Left renal pelvis (tissue), 4 donors: ENCODE results near the gene FAM13B. TPM values are rescaled to one million over a fixed set of nuclear protein-coding genes. Genes with fewer than 3 reads are reported as not detected.
"Not testable (repeated sequence)": the region's sequence is repeated elsewhere in the genome, so short reads cannot be mapped to it uniquely, and the experiment has no call there.

Experiments used
- DNase-seq, 4 donors: peaks; one replicate each; pipeline ENCODE4 v3.0.0-alpha.2; 2013; ENCODE audit warnings: low read depth in 4 of 4, low spot score in 3 of 4
- polyA plus RNA-seq, 4 donors: library from polyadenylated mRNA; unstranded; fragments of 120-200 nt; gene quantifications; one replicate each; pipeline ENCODE4 v1.2.1, GENCODE V29; 2013; ENCODE audit not compliant: insufficient read length in 4 of 4

Gene FAM13B
- 10 to 100 TPM; 34.4 to 58.7 (median 55.7) TPM for polyA plus RNA-seq

DNA sequence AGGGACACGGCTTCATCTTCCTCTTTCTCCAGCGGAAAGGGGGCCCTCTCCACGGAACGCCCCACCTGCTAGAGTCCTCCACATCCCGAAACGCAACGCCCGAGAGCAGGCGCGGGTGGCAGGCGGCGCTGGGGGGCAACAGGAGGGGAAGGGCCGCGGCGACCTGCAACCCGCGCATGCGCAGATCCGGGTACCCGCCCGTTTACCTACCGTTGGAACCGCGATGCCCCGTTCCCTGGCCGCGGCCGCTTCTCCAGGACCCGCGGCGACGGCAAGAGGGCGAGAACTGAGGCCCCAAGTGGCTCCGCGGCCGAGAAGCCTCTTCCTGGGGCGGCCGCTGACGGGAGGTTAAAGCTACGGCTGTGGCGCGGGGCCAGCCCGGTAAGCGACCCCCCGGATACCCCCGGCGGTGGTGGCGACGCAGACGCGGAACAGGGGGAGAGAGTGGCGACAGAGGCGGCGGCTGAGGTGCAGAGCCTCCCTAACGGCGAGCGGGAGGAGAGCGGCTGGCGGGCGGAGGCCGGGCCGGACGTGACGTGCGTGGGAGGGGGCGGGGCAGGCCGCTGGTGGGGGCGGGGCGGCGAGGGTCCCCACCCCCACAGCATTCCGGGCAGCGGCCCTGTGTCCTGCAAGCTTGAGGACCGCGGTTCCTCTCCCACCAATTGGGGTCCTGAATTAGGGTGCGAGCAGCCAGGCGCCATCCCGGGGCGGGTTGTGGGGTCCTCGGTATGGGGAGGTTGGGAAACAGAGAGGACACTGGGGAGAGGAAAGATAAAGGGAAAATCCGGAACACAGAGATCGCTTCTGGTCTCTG, at the start of gene FAM13B:
TSS of gene FAM13B (minus strand) at position 508 of the 814 bp plus-strand sequence. CDS start 13,968 bp downstream, outside the sequence.
- peak; percentile 49 to 65 (median 60) for DNase-seq

DNA sequence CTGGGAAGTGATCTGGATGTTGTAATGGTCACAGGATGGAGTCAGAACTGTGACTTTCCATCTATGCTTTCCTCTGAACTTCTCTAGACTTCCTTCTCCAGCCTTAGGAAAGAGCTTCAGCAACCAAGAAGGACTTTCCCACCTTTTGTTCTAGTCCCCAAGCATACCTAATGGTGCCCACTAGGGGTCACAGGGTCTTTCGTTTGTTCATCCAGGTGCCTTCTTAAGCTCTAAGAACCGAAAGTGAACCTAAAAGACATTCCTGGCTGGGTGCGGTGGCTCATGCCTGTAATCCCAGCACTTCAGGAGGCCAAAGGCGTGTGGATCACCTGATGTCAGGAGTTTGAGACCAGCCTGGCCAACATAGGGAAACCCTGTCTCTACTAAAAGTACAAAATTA, 49.2 kb upstream of the FAM13B start:
- no peak for DNase-seq

DNA sequence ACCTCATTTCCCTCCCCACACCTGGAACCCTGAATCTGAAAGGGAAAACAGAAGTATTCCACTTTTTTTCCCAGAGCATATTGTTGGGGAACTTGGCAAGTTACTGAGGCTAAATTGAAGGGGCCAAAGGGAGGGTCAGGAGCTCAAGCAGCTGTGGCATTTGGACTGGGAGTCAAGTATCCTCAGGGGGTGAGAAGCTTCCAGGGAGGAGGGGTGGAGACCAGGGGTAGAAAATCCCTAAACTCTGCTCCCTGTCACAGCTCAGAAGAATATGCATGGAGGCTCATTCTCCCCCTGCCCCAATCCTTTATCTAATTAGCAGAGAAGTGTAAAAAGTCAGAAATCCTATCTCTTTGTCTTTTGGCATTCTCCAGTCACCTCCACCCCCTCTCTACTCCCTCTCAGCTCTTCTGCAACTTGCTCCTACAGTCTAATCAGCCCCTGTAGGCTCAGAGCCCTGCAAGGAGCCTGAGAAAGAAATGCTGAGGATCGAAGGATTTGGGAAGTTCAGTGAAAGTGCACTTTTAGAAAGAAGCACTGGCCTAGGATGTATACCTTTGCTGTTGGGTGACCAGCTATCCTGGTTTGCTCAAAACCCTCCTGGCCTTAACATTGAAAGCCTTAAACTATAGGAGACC, 45.2 kb upstream of the FAM13B start:
- DNase-seq = no peak

GRCh38 chr5:138077064-138077696, 44.3 kb upstream of the FAM13B start:
- DNase-seq = peak in 3 of 4 donors; percentile 20 to 27 (median 24)

DNA sequence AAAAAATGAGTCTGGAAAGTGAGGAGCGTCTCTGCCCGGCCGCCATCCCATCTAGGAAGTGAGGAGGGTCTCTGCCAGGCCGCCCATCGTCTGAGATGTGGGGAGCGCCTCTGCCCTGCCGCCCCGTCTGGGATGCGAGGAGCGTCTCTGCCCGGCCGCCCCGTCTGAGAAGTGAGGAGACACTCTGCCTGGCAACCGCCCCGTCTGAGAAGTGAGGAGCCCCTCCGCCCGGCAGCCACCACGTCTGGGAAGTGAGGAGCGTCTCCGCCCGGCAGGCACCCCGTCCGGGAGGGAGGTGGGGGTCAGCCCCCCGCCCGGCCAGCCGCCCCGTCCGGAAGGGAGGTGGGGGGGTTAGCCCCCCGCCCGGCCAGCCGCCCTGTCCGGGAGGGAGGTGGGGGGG, 37.1 kb upstream of the FAM13B start:
- DNase-seq = not testable (repeated sequence)

GRCh38 chr5:138068742-138069600, 36.1 kb upstream of the FAM13B start:
- DNase-seq = peak in 1 of 4 donors; percentile 14

DNA sequence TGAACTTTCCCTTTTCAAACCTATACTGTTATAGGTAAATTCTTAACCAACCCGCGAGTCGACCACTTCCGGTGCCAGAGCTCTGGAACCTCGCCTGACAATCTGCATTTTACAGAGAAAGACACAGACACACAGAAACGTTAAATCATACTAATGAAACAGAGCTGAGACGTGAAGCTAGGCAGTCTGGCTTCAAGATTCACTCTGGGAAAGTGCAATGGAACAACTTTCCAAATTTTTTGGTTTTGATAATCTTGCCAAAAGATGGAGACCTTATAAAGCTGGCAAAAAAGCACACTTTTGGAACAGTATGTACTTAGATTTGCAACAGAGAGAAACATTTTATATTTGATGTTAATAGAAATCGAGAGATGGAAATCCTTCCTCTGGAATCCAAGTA, 35.1 kb upstream of the FAM13B start:
- no peak for DNase-seq

DNA sequence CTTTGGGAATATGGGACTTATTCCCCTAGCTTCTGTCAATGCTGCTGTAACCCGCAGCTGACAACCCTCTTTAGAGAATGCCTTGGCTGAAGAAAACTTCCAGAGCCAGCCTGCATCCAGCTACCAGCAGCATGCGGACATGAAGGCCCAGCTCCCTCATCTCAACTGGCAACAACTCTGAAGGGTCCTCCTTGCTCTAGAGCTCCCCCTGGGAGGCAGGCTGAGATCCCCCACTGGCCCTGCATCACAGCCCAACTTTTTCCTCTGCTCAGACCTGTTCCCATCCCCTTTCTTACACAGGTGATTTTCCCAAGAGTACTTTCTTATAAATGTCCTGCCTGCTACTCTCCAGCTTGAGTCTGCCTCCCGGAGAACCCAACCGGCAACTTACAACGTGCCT, 32.2 kb upstream of the FAM13B start:
- DNase-seq = no peak

DNA sequence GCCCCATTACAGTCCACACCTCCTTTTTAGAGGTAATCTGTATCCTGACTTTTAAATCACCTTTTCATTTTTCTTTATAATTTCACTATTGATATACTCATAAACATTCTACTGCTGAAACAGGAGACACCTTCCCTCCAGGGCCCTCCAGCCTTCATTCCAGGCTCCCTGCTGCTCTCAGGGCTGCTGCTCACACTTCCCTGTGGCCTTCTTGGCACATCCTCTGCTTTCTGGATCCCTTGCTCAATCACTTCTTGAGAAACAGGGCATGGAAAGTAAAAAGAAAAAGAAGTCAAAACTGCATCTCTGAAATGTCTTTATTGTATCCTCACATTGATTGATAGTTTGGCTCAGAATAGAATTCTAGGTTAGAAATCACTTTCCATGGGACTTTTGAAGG, 31.6 kb upstream of the FAM13B start:
- DNase-seq = no peak

DNA sequence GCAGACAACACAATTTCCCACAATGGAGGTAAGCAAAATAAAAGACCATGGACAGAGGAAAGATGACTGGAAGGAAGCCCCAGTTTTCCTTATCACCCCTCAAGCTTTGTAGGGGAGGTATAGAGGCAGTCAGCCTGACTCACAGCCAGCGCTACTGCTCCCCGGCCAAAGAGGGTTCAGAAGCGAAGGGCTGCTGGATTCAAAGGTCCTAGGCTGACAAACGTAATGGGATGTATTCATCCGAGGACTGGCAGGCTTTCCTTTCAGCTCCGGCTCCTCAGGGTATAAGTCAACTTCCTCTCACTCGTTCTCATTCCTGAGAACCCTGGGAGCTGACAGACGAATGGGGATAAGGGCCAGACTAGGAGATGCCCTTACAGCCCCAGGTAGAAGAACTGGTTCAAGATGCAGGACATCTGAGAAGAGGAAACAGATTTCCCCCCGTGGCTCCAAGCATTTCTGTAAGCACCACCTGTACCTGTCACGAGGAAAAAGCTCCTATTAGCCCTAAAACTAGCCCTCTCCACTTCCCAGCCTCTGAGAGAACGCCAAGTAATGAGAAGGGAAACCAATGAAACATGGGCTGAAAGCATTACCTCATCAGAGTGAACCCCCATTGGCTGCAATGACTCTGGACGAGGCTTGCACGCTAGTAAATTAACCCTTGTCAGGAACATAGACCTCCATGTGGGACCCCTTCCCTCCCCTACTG, 22.1 kb upstream of the FAM13B start:
- no peak for DNase-seq

DNA sequence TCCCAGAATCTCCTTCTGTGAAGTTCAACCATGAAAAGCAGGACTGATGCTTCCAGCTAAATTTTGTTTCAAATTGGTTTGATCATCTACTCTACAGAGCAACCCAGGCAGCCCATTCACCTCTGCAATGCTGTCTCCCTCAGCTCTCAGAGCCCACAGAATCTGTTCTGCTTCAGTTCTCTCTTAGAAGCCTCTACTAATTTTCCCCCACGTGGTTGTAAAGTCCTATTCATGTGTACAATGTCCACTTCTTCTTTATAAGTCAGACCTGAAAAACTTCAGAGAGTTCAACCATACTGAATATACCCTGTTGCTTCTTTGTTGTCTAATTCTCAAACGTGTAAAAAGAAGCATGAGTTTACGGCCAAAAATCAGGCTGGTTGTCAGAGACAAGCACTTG, 21.3 kb upstream of the FAM13B start:
- DNase-seq = no peak

- DNase-seq = no peak
These were observed 20.7 kb upstream of the FAM13B start for GRCh38 chr5:138053554-138053953.

DNA sequence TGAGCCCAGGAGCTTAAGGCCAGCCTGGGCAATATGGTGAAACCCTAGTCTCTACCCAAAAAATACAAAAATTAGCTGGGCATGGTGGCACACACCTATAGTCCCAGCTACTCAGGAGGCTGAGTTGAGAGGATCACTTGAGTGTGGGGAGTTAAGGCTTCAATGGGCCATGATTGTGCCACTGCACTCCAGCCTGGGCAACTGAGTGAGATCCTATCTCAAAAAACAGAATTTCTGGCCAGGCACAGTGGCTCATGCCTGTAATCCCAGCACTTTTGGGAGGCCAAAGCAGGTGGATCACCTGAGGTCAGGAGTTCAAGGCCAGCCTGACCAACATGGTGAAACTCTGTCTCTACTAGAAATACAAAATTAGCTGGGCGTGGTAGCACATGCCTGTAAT, 19.8 kb upstream of the FAM13B start:
- DNase-seq = not testable (repeated sequence)

GRCh38 chr5:138051441-138052296, 18.8 kb upstream of the FAM13B start:
- no peak for DNase-seq

DNA sequence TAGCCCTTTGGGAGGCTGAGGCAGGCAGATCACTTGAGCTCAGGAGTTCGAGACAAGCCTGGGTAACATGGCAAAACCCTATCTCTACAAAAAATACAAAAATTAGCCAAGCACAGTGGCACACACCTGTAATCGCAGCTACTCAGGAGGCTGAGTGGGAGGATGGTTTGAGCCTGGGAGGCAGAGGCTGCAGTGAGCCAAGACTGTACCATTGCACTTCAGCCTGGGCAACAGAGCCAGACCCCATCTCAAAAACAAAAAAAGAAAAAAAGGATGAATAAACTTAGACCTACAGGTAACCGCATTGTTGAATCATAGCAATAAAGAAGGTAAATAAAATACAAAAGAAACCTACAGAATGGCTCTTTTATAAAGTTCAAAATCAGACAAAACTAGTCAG, 12.4 kb upstream of the FAM13B start:
- DNase-seq = not testable (repeated sequence)

GRCh38 chr5:138038826-138039225, 5.9 kb upstream of the FAM13B start:
- no peak for DNase-seq

DNA sequence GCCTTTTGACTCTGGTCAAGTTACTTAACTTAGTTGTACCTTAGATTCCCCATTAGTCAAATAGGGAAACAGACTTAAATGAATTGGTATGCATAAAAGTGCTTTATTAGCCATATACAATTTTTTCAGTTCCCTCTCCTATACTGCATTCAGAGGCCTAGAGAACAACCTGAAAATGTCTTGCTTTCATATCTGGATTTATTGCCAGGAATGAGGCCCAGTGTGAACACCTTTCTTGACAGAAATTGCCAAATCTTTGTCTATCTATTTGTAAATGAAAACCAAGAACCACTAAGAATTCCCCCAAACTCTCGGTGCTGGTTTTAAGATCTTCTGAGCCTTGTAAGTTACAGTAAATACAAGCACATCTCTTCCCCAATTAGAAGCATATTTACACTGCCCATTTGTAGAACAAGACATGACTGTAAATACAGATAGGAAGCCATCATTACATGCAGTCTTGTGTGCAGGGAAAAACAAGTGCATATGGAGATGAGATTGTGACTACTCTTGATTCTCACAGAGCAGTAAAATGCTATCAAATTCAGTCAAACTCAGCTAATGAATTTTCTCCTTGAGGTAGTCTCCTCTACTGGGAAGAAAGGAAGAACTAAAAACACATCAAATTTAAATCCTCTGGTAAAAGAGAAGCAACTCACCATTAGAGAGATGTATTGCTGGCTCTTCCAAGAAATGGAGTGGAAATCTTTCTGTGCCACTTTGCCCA, 5.2 kb upstream of the FAM13B start:
- no peak for DNase-seq

GRCh38 chr5:138037271-138037670, 4.4 kb upstream of the FAM13B start:
- DNase-seq = no peak
